Retinal pigment epithelial cell (primary cell): ENCODE data around the gene OR6K2.

Experiments used
- DNase-seq: peaks from one replicate; pipeline ENCODE4 v3.0.0-alpha.2; 2010; ENCODE audit warnings: low read depth
- H3K4me3 ChIP-seq: 2 replicates; pipeline ENCODE4 v1.5.1; 2011; ENCODE audit warnings: mild to moderate bottlenecking, low read length, control low read depth, moderate library complexity
- TF ChIP-seq, protein P1 (sequence below): conservative IDR thresholded peaks from 2 replicates; pipeline ENCODE4 v1.5.1; 2011; ENCODE audit warnings: low read depth, low read length, control low read depth, inconsistent platforms

OR6K2 gene

GRCh38 chr1:158666037-158666436 lies 34.4 kb downstream of the OR6K2 start:
- TF ChIP-seq, protein P1, sequence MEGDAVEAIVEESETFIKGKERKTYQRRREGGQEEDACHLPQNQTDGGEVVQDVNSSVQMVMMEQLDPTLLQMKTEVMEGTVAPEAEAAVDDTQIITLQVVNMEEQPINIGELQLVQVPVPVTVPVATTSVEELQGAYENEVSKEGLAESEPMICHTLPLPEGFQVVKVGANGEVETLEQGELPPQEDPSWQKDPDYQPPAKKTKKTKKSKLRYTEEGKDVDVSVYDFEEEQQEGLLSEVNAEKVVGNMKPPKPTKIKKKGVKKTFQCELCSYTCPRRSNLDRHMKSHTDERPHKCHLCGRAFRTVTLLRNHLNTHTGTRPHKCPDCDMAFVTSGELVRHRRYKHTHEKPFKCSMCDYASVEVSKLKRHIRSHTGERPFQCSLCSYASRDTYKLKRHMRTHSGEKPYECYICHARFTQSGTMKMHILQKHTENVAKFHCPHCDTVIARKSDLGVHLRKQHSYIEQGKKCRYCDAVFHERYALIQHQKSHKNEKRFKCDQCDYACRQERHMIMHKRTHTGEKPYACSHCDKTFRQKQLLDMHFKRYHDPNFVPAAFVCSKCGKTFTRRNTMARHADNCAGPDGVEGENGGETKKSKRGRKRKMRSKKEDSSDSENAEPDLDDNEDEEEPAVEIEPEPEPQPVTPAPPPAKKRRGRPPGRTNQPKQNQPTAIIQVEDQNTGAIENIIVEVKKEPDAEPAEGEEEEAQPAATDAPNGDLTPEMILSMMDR, result no peak
- no peak for DNase-seq
- H3K4me3 ChIP-seq, result no peak overlapping the region

DNA sequence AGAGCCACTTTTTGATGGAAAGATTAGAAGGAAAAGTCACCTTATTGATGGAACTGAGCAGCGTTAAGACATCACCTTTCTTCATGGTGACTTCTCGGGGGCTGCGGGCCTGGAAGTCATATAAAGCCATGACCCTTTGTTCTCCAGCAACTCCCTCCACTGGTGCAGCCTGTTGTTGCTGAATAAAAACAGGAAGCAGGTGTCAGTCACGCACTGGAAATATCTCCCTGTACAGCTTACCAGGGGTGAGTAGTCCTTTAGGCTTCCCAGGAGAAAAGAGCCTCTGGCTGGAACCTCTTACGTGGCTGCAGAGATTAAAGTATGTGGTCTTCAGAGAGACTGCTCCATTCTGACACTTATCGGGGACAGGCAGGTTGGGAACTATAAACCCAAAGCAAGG lies 45.9 kb downstream of the OR6K2 start:
- H3K4me3 ChIP-seq, result no peak overlapping the region
- no peak for DNase-seq

GRCh38 chr1:158654086-158654485 lies 46.4 kb downstream of the OR6K2 start:
- TF ChIP-seq, protein P1, result no peak
- no peak overlapping the region for H3K4me3 ChIP-seq
- no peak for DNase-seq

More for the DNA sequence above, 45.9 kb downstream of the OR6K2 start:
- TF ChIP-seq, protein P1, result no peak

- DNase-seq, result no peak
- no peak overlapping the region for H3K4me3 ChIP-seq
- TF ChIP-seq, protein P1, result no peak
Observed at GRCh38 chr1:158652721-158653334, 47.6 kb downstream of the OR6K2 start.
